Muscle of back (tissue), 11 donors: ENCODE measurements around the gene YWHAQ. TPM values are rescaled to one million over a fixed set of nuclear protein-coding genes. Genes with fewer than 3 reads are reported as not detected.
"Not testable (repeated sequence)": the region's sequence is repeated elsewhere in the genome, so short reads cannot be mapped to it uniquely, and the experiment has no call there.

Source experiments
- DNase-seq, 3 donors: peaks; one replicate each; pipeline versions ENCODE4 v3.0.0 to v3.0.0-alpha.2; 2013
- polyA plus RNA-seq, 10 donors: library from polyadenylated mRNA; unstranded; fragments of 120-200 nt; gene quantifications; one replicate each; pipeline ENCODE4 v1.2.1, GENCODE V29; 2013; ENCODE audit not compliant: insufficient read length in 10 of 10

YWHAQ gene
- polyA plus RNA-seq, 10 donors: 199 to 265 (median 228) TPM

DNA sequence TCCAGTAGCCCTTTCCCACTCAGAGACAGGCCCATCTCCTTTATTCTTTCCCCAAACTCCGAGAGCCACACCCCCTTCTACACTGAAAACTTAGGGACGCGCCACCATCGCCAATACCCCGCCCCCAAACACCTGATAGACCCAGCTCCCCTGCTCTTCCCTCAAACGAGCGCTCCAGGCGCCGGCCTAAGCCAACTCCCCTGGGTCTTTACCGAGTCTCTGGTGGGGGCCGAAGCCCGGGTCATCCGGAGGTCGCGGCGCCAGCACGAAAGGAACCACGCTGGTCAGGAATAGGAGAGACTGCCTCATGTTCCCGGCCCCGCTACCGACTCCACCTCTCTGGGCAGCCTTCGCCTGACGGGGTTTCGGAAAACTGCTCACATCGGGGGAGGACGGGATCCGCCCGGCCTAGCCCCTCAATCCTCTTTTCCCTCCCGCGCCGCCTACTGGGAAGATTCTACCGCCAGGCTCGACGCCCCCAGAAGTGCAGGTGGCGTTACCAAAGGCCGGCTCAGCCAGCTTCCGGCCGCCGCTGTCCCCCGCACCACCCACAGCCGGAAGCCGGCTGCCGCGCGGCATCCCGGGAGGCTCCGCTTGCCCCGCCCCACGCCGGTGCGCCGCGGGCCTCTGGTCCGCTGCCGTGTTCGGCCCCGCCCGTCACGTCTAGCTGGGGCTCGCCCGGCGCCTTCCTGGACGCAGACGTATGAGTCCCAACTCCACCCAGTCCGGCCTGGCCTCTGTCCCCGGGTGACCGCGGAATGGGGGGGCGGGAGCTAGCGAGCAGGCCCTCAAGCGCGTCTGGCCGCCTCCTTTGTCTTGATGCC, 75.3 kb downstream of the YWHAQ start, which contains the start of gene ADAM17:
Gene ADAM17, minus strand, starts transcription at position 534 of the 824 bp plus-strand sequence. Its CDS starts 225 bp downstream, at position 309.
- peak; percentile 96 to 98 (median 96) for DNase-seq

DNA sequence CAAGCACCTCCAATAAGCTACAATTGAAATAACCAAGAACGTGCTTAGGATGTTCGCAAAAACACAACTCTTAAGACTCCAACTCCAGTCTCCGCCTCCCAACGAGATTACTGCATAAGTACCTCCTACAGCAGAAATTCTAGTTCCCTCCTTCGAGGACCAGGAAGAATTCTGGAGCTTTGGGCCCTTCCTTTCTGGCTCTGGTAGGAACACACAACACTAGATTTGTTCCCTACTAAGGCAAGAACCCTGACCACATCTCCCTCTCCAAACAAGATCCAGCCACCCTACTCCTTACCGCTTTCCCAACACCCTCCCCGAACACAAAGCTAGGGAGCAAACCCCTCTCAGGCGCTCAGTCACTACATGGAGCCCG, 75.9 kb downstream of the YWHAQ start:
- DNase-seq: peak; percentile 76 to 90 (median 77)

DNA sequence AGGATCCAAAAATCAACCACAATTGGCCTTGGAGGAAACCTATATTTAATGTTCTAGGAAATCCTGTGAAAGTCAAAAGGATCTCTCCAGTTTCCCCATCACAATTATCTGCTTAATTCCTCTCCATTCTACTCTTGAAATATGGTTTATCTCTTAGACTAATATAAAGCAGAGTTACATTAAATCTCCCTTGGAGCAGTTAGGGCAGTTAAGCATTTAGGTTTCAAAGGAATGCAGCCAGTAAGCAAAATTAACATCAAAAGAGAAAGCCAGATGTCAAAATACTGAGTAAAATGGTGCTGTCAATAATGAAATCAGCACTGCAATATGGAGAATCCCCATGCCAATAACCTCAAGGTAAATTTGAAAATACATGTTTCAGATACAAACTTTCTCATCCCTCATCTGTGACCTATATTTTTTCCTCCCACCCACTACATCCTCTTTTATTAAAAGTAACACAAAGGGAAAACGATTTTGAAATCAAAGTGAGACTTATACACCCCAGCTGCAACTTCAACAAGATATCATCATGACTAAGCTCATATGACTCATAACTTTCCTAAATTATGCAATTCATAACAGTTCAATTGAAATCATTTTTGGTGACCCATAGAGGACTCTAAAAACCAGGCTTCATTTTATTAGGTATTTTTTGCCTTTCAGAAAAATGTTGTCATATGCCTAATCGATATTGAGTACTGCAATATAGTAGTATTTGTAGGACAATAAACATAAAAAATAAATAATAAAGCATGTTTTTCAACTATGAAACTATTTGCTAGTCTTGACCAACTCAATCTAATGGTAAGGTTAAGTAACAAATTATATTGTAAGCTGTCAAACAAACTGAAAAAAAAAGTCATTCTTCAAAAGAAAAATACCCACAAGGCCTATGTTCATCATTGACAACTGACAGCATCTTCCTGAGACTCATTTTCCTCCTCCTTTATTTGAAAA, 78.3 kb downstream of the YWHAQ start:
- peak in 2 of 3 donors; percentile 18 to 32 for DNase-seq

DNA sequence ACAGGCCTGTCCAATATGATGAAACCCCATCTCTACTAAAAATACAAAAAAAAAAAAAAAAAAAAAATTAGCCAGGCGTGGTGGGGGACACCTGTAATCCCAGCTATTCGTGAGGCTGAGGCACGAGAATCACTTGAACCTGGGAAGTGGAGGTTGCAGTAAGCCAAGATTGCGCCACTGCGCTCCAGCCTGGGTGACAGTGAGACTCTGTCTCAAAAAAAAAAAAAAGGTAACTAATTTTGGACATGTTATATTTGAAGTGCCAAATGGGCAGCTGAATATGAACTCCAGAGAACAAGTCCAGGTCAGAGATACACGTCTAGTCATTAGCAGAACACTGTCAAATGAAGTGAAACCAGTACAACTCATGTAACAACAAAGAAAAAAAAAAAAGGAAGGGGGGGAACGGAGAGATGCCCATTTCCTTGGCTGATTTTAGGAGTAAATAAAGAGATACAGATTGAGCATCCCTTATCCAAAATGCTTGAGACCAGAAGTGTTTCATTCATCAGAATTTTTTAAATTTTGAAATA, 79.9 kb downstream of the YWHAQ start:
- not testable (repeated sequence) for DNase-seq

DNA sequence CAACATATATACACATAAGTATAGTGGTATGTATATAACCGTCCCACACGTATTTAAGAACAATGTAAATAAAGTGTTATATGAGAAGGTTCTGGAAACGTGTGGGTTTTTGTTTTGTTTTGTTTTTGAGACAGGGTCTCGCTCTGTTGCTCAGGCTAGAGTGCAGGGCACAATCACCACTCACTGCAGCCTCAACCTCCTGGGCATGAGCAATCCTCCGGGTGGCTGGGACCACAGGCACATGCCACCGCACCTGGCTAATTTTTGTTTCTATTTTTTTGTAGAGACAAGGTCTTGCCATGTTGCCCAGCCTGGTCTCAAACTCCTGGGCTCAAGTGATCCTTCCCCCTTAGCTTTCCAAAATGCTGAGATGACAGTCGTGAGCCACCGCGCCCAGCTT, 81.4 kb downstream of the YWHAQ start:
- no peak for DNase-seq

DNA sequence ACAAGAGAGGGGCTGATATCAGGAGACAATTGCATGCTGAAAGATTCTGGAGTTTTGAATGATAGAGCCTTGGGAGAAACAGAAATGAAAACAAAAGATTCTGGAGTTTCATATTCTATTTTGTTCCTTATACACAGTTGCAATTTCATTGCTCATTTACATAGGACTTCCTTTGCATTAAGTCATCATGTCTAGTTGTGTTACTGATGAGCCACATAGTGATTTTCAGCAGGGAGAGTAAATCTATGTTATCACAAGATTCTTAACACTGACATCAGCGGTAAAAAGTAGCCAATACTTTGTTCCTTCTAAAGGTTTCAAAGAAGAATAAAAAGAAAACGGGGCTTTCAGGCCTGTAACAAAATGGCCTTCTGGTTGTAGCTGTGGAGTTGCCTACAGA, 82.3 kb downstream of the YWHAQ start:
- no peak for DNase-seq

DNA sequence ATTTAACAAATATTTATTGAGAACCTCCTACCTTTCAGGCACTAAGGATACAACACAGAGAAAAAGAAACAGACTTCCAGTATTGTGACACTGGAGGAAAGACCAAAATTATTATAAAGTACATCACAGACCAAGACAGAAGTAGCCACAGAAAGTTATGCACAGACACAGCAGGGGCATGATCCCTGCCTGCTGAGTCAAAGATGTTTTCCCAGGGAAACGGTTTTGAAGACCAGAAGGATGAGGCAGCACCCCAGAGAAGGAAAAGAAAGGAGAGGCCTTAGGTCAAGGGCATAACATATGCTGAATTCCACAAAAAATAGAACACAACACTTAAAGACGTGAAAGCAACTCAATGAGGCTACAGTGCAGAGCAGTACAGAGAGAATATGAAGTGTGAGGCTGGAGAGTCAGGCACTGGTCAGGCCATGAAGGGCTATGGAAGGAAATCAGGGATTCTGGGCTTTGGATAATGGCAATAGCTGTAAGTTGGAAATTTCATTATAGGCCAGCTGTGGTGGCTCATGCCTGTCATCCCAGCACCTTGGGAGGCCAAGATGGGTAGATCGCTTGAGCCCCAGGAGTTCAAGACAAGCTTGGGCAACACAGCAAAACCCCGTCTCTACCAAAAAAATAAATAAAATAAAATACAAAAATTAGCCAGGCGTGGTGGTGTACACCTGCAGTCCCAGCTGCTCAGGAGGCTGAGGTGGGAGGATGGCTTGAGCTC, 83.4 kb downstream of the YWHAQ start:
- no peak for DNase-seq

DNA sequence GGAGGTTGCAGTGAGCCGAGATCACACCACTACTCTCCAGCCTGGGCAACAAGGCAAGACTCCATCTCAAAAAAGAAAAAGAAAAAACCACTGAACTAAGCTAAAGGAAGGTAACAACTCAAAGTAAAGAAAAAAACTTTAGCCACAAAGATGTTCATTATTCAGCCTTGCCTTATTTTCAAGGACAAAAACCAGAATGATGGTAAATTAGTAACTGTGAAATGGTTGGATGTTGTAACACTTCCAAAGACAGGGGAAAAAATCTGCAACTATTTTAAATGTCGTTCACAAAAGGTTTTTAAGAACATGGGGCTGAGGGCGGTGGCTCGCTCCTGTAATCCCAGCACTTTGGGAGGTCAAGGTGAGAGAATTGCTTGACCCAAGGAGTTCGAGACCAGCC, 85.3 kb downstream of the YWHAQ start:
- no peak for DNase-seq

DNA sequence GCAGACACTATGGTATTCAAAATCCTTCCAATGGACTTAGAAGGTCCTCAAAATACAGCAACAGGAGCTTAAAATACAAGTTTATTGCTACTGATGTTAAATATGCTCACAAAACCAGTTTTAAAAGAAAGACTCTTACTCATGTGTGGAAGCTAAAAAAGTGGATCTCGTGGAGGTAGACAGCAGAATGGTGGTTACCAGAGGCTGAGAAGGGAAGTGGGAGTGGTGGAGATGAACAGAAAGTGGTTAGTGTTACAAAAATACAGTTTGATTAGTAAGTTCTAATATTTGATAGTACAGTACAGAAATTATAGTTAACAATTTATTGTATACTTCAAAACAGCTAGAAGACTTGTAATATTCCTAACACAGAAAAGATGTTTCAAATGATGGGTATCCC, 87.2 kb downstream of the YWHAQ start:
- DNase-seq: no peak

DNA sequence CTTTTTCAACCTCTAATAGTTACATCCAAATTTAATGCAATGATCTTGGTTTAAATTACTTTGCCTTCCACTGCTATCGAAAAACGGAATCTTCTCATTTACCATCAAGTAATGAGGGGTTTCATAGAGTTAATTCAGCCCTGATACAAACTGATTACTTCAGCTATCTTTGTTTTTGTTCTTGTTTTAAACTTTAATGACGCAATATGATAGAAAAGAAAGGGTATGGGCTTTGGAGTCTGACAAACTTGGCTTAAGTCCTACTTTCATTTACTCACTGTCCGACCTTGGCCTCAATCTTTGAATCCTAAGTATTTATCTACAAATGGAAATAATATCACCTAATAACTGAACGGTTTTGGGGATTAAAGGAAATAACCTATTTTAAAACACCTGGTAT, 91.3 kb downstream of the YWHAQ start:
- peak in 1 of 3 donors; percentile 18 for DNase-seq

DNA sequence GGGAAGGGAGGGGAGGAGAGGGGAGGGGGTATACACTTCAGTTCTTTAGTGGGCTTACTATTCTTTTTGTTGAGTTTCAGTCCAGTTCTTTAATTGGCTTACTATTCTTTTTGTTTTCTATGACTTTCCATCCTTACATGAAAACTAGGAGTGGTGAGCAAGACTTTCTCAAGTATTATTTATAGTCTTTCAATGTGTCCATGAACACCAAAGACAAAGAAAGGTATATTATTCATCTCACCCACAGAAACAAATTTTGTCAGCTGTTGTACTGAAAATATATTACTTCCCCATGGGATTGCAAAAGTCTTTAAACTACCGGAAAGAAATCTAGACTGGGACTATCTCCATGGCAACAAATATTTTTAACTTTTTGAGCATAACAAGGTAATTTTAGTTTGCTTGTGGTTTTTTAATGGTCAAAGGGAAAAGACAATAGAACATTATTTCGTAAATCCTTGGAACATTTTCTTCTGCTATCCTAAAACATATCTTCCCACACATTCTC, 92.7 kb downstream of the YWHAQ start:
- DNase-seq: peak; percentile 56 to 77 (median 66)

DNA sequence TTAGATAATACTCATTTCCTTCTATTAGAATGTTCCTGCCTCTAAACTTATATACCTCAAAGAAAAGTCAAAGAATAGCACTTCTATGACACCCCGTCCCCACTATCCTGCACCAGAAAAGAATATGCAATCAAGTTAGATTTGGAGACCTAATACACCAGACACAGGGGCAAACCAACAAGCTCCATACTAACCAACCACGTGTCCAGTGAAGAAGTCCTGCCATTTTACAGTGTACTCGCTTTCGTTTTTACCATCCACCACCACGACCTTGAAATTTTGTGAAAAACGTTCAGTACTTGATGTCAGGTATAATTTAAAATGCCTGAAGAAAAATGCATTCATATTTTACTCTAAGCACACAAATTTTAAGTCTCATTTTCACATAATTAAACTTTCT, 94.3 kb downstream of the YWHAQ start:
- no peak for DNase-seq

DNA sequence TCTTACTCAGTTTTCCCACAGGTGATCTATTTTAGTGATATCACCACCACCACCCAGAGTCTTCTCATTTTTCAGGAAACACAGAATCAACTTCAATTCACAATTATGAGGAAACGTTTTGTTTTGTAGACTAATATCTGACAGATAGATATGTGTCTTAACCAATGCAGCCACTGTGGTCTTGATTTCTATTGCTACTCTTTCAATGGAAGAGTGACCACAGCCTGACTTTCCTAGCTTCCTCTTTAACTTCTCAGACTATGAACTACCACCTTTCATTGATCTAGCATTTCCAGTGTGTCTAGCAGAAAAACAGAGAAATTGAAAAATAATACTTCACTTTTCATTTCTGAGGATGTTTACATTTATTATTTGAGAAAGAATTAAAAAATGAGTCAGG, 95.6 kb downstream of the YWHAQ start:
- DNase-seq: no peak

Other genes with a start within 250 kb of the YWHAQ start
- gene ITGB1BP1, start 207.5 kb downstream of the YWHAQ start, polyA plus RNA-seq: 100 to 1,000 TPM in 3 of 10 donors, 10 to 100 TPM in 7; 87.4 to 106 (median 97.0) TPM
- gene CPSF3, start 207.3 kb downstream of the YWHAQ start, polyA plus RNA-seq: 10 to 100 TPM; 28.7 to 39.8 (median 36.7) TPM
- 10 to 100 TPM; 44.7 to 60.9 (median 50.1) TPM for gene IAH1, start 156.4 kb downstream of the YWHAQ start, polyA plus RNA-seq
- gene ADAM17, start 75.2 kb downstream of the YWHAQ start, polyA plus RNA-seq: 10 to 100 TPM; 19.6 to 34.8 (median 26.1) TPM
- gene TAF1B, start 212.5 kb upstream of the YWHAQ start, polyA plus RNA-seq: 10 to 100 TPM; 10.0 to 19.2 (median 13.6) TPM